Calu3 (cell line): ENCODE results near the gene TTC39C. TPM values are rescaled to one million over a fixed set of nuclear protein-coding genes. Genes with fewer than 3 reads are reported as not detected.
"Not testable (repeated sequence)": the region's sequence is repeated elsewhere in the genome, so short reads cannot be mapped to it uniquely, and the experiment has no call there.

Experiments used
- BruUV-seq: library from RNA; stranded (reverse); fragments of 400-500 nt; replicated peaks from 2 replicates; lab custom pipeline; 2021; lab: Mats Ljungman, UMichigan
- CTCF ChIA-PET: fragments of 300-600 bp; sonication (Branson Sonifier 250); formaldehyde crosslinking; loops from one replicate; lab custom pipeline; 2022; ENCODE audit warnings: antibody characterized with exemption; lab: Charles Lee
- DNase-seq: peaks from one replicate; pipeline ENCODE4 v3.0.0; 2022
- H3K27ac Mint-ChIP-seq: one replicate; pipeline ENCODE4 v1.8.0; 2022; ENCODE audit warnings: mixed read lengths; ENCODE audit not compliant: unreplicated experiment
- H3K27me3 Mint-ChIP-seq: one replicate; pipeline ENCODE4 v1.8.0; 2022; ENCODE audit warnings: mixed read lengths; ENCODE audit not compliant: unreplicated experiment
- H3K36me3 Mint-ChIP-seq: one replicate; pipeline ENCODE4 v1.8.0; 2022; ENCODE audit warnings: mild to moderate bottlenecking, moderate library complexity, mixed read lengths; ENCODE audit not compliant: insufficient read depth, unreplicated experiment
- H3K4me1 Mint-ChIP-seq: one replicate; pipeline ENCODE4 v1.8.0; 2022; ENCODE audit warnings: mild to moderate bottlenecking, low read depth, mixed read lengths; ENCODE audit not compliant: unreplicated experiment
- H3K4me3 Mint-ChIP-seq: one replicate; pipeline ENCODE4 v1.8.0; 2022; ENCODE audit warnings: mild to moderate bottlenecking, low read depth, moderate library complexity, mixed read lengths; ENCODE audit not compliant: unreplicated experiment
- H3K9me3 Mint-ChIP-seq: one replicate; pipeline ENCODE4 v1.8.0; 2022; ENCODE audit warnings: low read depth, mixed read lengths; ENCODE audit not compliant: unreplicated experiment
- intact Hi-C: fragments of 100-400 bp; cut with micrococcal nuclease; formaldehyde crosslinking; loops from one replicate; pipeline ENCODE4 v1.10.0; 2022; ENCODE audit not compliant: unreplicated experiment
- total RNA-seq: library from RNA; stranded (reverse); gene quantifications from 2 replicates; pipeline ENCODE4 v1.2.3, GENCODE V29; 2022
- TF ChIP-seq, protein P1 (sequence below): fragments of 200-600 bp; IDR thresholded peaks from one replicate; pipeline ENCODE4 v1.8.0; 2022; ENCODE audit warnings: antibody characterized with exemption; ENCODE audit not compliant: unreplicated experiment

Gene TTC39C
- total RNA-seq, 1 experiment from 2014 or later = 26.8 TPM

DNA sequence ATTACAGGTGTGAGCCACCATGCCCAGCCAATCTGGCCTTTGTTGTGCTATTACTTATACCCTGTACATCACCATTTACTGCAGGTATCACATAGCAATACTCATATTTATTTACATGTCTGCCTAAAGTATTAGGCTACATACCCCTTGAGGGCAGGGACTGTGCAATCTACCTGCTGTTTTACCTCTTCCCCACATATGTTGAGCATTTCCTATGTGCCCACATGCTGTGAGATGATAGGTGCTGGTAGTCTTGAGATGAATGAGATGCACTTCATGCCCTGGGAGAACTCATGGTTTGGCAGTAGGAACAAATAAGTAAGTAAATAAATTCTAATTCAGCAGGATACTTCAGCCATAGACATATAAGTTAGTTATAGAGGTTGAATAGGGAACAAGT, 59.2 kb downstream of the TTC39C start:
- Mint-ChIP-seq H3K4me3 (no peak overlapping the region), H3K27me3 (no peaks in the 10 kb centered on the region), H3K36me3 (peaks cover 8% of the 10 kb centered on the region), H3K27ac (no peak overlapping the region), H3K9me3 (no peaks in the 10 kb centered on the region), H3K4me1 (peaks cover 14% of the 10 kb centered on the region)
- DNase-seq = no peak
- CTCF ChIA-PET = no interaction called here
- TF ChIP-seq, protein P1, sequence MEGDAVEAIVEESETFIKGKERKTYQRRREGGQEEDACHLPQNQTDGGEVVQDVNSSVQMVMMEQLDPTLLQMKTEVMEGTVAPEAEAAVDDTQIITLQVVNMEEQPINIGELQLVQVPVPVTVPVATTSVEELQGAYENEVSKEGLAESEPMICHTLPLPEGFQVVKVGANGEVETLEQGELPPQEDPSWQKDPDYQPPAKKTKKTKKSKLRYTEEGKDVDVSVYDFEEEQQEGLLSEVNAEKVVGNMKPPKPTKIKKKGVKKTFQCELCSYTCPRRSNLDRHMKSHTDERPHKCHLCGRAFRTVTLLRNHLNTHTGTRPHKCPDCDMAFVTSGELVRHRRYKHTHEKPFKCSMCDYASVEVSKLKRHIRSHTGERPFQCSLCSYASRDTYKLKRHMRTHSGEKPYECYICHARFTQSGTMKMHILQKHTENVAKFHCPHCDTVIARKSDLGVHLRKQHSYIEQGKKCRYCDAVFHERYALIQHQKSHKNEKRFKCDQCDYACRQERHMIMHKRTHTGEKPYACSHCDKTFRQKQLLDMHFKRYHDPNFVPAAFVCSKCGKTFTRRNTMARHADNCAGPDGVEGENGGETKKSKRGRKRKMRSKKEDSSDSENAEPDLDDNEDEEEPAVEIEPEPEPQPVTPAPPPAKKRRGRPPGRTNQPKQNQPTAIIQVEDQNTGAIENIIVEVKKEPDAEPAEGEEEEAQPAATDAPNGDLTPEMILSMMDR = no peak
- no TSS peak for BruUV-seq
- intact Hi-C loops = no loop called here

GRCh38 chr18:24074757-24075156, 60.2 kb downstream of the TTC39C start:
- BruUV-seq, H3K27ac Mint-ChIP-seq, H3K27me3 Mint-ChIP-seq, DNase-seq, H3K9me3 Mint-ChIP-seq, H3K4me3 Mint-ChIP-seq, CTCF ChIA-PET, H3K36me3 Mint-ChIP-seq: not testable (repeated sequence)
- H3K4me1 Mint-ChIP-seq = peaks cover 14% of the 10 kb centered on the region
- intact Hi-C loops = loop anchor here (5.0 kb wide), 1 partner anchor 38 kb away; no protein-coding TSS in a partner anchor

- no TSS peak for BruUV-seq
- CTCF ChIA-PET = interaction anchor here (0.5 to 1.5 kb wide), 8 partner anchors 54 to 598 kb away, joined by 3 to 9 read pairs (median 4); partner anchors contain the start of genes CABYR and TTC39C
- H3K4me1 Mint-ChIP-seq = peaks cover 14% of the 10 kb centered on the region
- peak; percentile 76 for DNase-seq
- H3K36me3 Mint-ChIP-seq = peaks cover 8% of the 10 kb centered on the region
- intact Hi-C loops = loop anchor here (2.0 to 5.0 kb wide), 2 partner anchors 36 to 111 kb away; no protein-coding TSS in a partner anchor
- peak overlapping the region; percentile 70 for H3K27ac Mint-ChIP-seq
- no peaks in the 10 kb centered on the region for H3K9me3 Mint-ChIP-seq
- no peaks in the 10 kb centered on the region for H3K27me3 Mint-ChIP-seq
- TF ChIP-seq, protein P1 = no peak
- no peak overlapping the region for H3K4me3 Mint-ChIP-seq
Observed at GRCh38 chr18:24075767-24076597, 61.4 kb downstream of the TTC39C start.

- TF ChIP-seq, protein P1 = no peak
- Mint-ChIP-seq H3K4me3 (no peak overlapping the region), H3K4me1 (peaks cover 14% of the 10 kb centered on the region), H3K36me3 (peaks cover 8% of the 10 kb centered on the region), H3K27ac (no peak overlapping the region), H3K27me3 (no peaks in the 10 kb centered on the region), H3K9me3 (no peaks in the 10 kb centered on the region)
- no TSS peak for BruUV-seq
- CTCF ChIA-PET = interaction anchor here (0.5 to 1.1 kb wide), 2 partner anchors 114 to 599 kb away, joined by 3 to 4 read pairs; no protein-coding TSS in a partner anchor
- DNase-seq = no peak
- intact Hi-C loops = loop anchor here (2.0 to 5.0 kb wide), 2 partner anchors 35 to 112 kb away; no protein-coding TSS in a partner anchor
Observed at GRCh38 chr18:24076950-24077349, 62.4 kb downstream of the TTC39C start.
